AG04449 (cell line): ENCODE data around the gene TMTC1.

ENCODE experiments used
- CTCF ChIA-PET: fragments of 350-600 bp; formaldehyde crosslinking; extraction: SDS; loops from one replicate; lab custom pipeline; 2021; ENCODE audit warnings: antibody characterized with exemption; lab: Yijun Ruan, JAX
- POLR2A ChIA-PET: fragments of 400-600, 350-600 bp; formaldehyde crosslinking; extraction: SDS; loops from one replicate; lab custom pipeline; 2020; ENCODE audit warnings: antibody characterized with exemption, inconsistent platforms; lab: Yijun Ruan, JAX
- DNase-seq: peaks from one replicate; pipeline ENCODE4 v3.0.0-alpha.2; 2010; ENCODE audit warnings: low read depth, low spot score
- H3K4me3 ChIP-seq: 2 replicates; pipeline ENCODE4 v1.5.1; 2011; ENCODE audit warnings: low read depth, mild to moderate bottlenecking, control low read depth, low read length
- CTCF ChIP-seq: IDR thresholded peaks from one replicate; pipeline ENCODE4 v1.5.1; 2011; ENCODE audit warnings: mild to moderate bottlenecking, moderate library complexity, low read length, control low read depth, inconsistent platforms; ENCODE audit not compliant: insufficient read depth; ENCODE audit errors: missing control alignments

TMTC1 gene

GRCh38 chr12:29744365-29744764, 39.4 kb downstream of the TMTC1 start:
- no peak overlapping the region for H3K4me3 ChIP-seq
- POLR2A ChIA-PET, result no interaction called here
- CTCF ChIA-PET, result interaction anchor here (0.7 kb wide), 1 partner anchor 69 kb away, joined by 4 read pairs; no protein-coding TSS in a partner anchor
- no peak for TF ChIP-seq CTCF
- no peak for DNase-seq

GRCh38 chr12:29743801-29744200, 39.9 kb downstream of the TMTC1 start:
- no peak overlapping the region for H3K4me3 ChIP-seq
- ChIA-PET POLR2A (no interaction called here), CTCF (interaction anchor here (0.7 kb wide), 1 partner anchor 68 kb away, joined by 4 read pairs; no protein-coding TSS in a partner anchor)
- no peak for DNase-seq
- no peak for TF ChIP-seq CTCF

- DNase-seq, result no peak
- no peak overlapping the region for H3K4me3 ChIP-seq
- POLR2A ChIA-PET, result no interaction called here
- TF ChIP-seq CTCF, result no peak
- CTCF ChIA-PET, result interaction anchor here (1.1 kb wide), 1 partner anchor 8 kb away, joined by 3 read pairs; no protein-coding TSS in a partner anchor
These were observed 40.7 kb downstream of the TMTC1 start for GRCh38 chr12:29743077-29743476.

GRCh38 chr12:29742646-29743045, 41.1 kb downstream of the TMTC1 start:
- TF ChIP-seq CTCF, result no peak
- DNase-seq, result no peak
- ChIA-PET POLR2A (no interaction called here), CTCF (interaction anchor here (1.1 kb wide), 1 partner anchor 8 kb away, joined by 3 read pairs; no protein-coding TSS in a partner anchor)
- H3K4me3 ChIP-seq, result no peak overlapping the region

- POLR2A ChIA-PET, result no interaction called here
- no peak for TF ChIP-seq CTCF
- CTCF ChIA-PET, result no interaction called here
- H3K4me3 ChIP-seq, result no peak overlapping the region
- DNase-seq, result no peak
These were observed 42.1 kb downstream of the TMTC1 start for GRCh38 chr12:29741342-29742241.

GRCh38 chr12:29739279-29739991, 44.3 kb downstream of the TMTC1 start:
- POLR2A ChIA-PET, result interaction anchor here (0.6 kb wide), 1 partner anchor 60 kb away, joined by 3 read pairs; no protein-coding TSS in a partner anchor
- DNase-seq, result no peak
- TF ChIP-seq CTCF, result no peak
- CTCF ChIA-PET, result no interaction called here
- H3K4me3 ChIP-seq, result no peak overlapping the region
